ENCODE data around the gene ARL4D. TPM values are rescaled to one million over a fixed set of nuclear protein-coding genes. Genes with fewer than 3 reads are reported as not detected.

ARL4D gene, protein sequence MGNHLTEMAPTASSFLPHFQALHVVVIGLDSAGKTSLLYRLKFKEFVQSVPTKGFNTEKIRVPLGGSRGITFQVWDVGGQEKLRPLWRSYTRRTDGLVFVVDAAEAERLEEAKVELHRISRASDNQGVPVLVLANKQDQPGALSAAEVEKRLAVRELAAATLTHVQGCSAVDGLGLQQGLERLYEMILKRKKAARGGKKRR
- total RNA-seq, result 10 to 100 TPM; 17.5 to 31.1 (median 21.9) TPM

DNA sequence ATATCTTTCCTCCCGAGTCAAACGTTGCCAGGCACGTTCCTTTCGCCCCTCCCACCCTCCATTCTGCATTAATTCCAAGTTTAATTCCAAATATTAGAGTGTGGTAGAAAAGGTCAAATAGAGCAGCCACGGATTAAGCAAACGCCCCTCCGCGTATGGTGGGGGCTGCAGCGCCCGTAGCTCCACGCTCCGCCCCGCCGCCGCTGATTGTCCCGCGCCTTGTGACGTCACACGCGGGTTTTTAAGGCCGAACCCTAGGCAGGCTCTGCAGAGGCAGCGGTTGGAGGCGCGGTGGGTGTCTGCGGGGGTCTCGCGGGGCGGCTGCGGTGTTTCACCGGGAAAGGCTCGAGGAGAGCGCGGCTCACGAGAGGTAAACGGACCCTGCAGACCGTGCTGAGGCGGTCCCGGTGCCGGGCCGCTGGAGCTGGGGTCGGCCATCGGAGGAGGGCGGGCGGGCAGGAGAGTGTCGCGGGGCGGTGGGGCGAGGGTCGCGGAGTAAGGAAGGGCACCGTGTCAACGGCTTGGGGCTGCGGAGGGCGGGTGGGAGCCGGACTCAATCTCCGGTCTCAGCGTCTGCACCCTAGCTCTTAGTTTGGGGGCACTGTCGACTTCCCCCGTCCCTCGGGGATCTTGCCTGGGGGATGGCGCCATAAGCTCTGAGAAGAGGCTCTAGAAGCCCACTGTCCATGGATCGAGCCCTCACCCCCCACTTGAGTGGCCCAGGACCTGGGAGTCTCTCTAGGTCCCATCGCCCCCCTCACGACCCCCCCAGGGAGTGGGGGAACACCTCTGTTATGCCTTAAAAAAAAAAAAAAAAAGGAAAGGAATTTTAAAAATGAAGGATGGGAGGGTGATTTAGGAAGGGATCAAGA, at the start of gene ARL4D:
ARL4D (plus strand) TSS at position 270 of the 872 bp plus-strand sequence. CDS start 740 bp downstream, outside the sequence.
- WGBS, result under 1% methylated on average over 35 of the region's 64 CpGs
- Histone ChIP-seq H3K4me1 (peaks cover 20 to 60% (median 54%) of the 10 kb centered on the region in 4 donors), H3K4me3 (peak within 1 kb of the TSS; percentile 79 to 99 (median 90)), H3K27ac (replicated peaks in 1 of 4) (peak within 1 kb of the TSS; percentile 93 to 97 (median 95)), H3K27me3 (no peaks in the 10 kb centered on the region), H3K36me3 (peaks cover 0 to 6% (median 3%) of the 10 kb centered on the region in 4 donors), H3K9me3 (no peaks in the 10 kb centered on the region)
- intact Hi-C loops (cut with DNase I), result no loop called here
- TF ChIP-seq EP300 (IDR thresholded peaks at IDR 0.05) (no peak), POLR2A (IDR thresholded peaks at IDR 0.05; ENCODE audit: low read depth) (peak; percentile 80), POLR2AphosphoS5 (IDR thresholded peaks at IDR 0.05) (peak; percentile 99)
- TF ChIP-seq, protein P1, sequence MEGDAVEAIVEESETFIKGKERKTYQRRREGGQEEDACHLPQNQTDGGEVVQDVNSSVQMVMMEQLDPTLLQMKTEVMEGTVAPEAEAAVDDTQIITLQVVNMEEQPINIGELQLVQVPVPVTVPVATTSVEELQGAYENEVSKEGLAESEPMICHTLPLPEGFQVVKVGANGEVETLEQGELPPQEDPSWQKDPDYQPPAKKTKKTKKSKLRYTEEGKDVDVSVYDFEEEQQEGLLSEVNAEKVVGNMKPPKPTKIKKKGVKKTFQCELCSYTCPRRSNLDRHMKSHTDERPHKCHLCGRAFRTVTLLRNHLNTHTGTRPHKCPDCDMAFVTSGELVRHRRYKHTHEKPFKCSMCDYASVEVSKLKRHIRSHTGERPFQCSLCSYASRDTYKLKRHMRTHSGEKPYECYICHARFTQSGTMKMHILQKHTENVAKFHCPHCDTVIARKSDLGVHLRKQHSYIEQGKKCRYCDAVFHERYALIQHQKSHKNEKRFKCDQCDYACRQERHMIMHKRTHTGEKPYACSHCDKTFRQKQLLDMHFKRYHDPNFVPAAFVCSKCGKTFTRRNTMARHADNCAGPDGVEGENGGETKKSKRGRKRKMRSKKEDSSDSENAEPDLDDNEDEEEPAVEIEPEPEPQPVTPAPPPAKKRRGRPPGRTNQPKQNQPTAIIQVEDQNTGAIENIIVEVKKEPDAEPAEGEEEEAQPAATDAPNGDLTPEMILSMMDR (IDR thresholded peaks at IDR 0.05), result no peak
- DNase-seq (ENCODE audit: extremely low spot score), result peak; percentile 95

DNA sequence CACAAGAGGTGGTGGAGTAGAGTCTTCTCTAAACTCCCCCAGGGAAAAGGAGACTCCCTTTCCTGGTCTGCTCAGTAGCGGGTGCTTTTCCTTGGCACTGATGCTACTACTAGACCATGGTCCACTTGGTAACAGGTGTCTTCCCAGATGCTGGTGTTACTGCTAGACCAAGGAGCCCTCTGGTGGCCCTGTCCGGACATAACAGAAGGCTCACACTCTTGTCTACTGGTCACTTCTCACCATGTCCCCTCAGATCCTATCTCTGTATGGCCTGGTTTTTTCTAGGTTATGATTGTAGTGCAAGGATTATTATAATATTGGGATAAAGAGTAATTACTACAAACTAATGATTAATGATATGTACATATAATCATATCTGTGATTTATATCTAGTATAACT, 49.7 kb upstream of the ARL4D start:
- peaks cover 0 to 3% (median 0%) of the 10 kb centered on the region in 4 donors for H3K4me1 ChIP-seq
- intact Hi-C loops (cut with DNase I), result no loop called here

DNA sequence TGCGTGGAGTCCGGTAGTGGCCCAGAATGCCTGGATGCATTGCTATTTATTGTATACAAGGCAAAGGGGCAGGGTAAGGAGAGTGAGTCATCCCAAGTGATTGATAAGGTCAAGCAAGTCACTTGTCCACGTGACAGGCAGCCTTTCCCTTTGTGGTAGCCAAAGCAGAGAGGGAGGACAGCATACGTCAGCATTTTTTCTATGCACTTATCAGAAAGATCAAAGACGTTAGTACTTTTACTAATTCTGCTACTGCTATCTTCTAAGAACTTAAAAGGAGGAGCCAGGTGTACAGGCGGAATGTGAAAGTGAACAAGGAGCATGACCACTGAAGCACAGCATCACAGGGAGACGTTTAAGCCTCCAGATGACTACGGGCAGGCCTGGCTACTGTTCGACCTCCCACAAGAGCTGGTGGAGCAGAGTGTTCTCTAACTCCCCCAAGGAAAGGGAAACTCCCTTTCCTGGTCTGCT, 47.9 kb upstream of the ARL4D start:
- Histone ChIP-seq H3K9me3 (peaks cover 0 to 31% (median 26%) of the 10 kb centered on the region in 4 donors), H3K27ac (replicated peaks in 1 of 4) (no peak overlapping the region), H3K4me3 (no peak overlapping the region), H3K27me3 (no peaks in the 10 kb centered on the region), H3K4me1 (peaks cover 0 to 3% (median 0%) of the 10 kb centered on the region in 4 donors), H3K36me3 (peaks cover 0 to 5% (median 0%) of the 10 kb centered on the region in 4 donors)
- 91% methylated on average over 9 of the region's 9 CpGs for WGBS
- TF ChIP-seq EP300 (IDR thresholded peaks at IDR 0.05) (no peak), POLR2A (IDR thresholded peaks at IDR 0.05; ENCODE audit: low read depth) (no peak), POLR2AphosphoS5 (IDR thresholded peaks at IDR 0.05) (no peak)
- TF ChIP-seq, protein P1 (IDR thresholded peaks at IDR 0.05), result no peak
- intact Hi-C loops (cut with DNase I), result no loop called here
- DNase-seq (ENCODE audit: extremely low spot score), result no peak

More for the DNA sequence above, 49.7 kb upstream of the ARL4D start:
- Histone ChIP-seq H3K4me3 (no peak overlapping the region), H3K27ac (replicated peaks in 1 of 4) (no peak overlapping the region), H3K27me3 (no peaks in the 10 kb centered on the region), H3K9me3 (peaks cover 0 to 31% (median 26%) of the 10 kb centered on the region in 4 donors), H3K36me3 (peaks cover 0 to 5% (median 0%) of the 10 kb centered on the region in 4 donors)
- no peak for DNase-seq (ENCODE audit: extremely low spot score)
- TF ChIP-seq, protein P1 (IDR thresholded peaks at IDR 0.05), result no peak
- TF ChIP-seq POLR2A (IDR thresholded peaks at IDR 0.05; ENCODE audit: low read depth), result no peak
- no peak for TF ChIP-seq EP300 (IDR thresholded peaks at IDR 0.05)
- TF ChIP-seq POLR2AphosphoS5 (IDR thresholded peaks at IDR 0.05), result no peak
- 100% methylated on average over 1 of the region's 2 CpGs for WGBS

DNA sequence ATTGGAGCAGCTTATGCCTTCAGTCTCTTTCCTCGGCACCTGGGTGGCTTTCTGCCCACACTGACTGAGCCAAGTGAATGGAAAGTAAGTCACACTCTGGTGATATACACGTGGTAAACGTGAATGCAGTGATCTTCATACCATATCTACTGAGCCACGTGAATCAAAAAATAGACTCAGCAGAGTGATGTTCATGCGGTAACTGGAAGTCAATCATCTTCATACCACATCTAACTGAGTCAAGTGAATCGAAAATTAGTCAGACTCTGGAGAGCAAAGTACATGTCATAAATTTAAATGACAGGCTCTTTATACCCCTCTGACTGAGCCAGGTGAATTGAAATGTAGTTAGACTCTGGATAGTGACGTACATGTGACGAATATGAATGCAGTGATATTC, 47.1 kb upstream of the ARL4D start:
- no peak for DNase-seq (ENCODE audit: extremely low spot score)
- peaks cover 0 to 3% (median 0%) of the 10 kb centered on the region in 4 donors for H3K4me1 ChIP-seq
- TF ChIP-seq EP300 (IDR thresholded peaks at IDR 0.05) (no peak), POLR2A (IDR thresholded peaks at IDR 0.05; ENCODE audit: low read depth) (no peak), POLR2AphosphoS5 (IDR thresholded peaks at IDR 0.05) (no peak)
- TF ChIP-seq, protein P1 (IDR thresholded peaks at IDR 0.05), result no peak
- peaks cover 0 to 5% (median 0%) of the 10 kb centered on the region in 4 donors for H3K36me3 ChIP-seq
- no peaks in the 10 kb centered on the region for H3K27me3 ChIP-seq
- no peak overlapping the region for H3K27ac ChIP-seq (replicated peaks in 1 of 4)
- intact Hi-C loops (cut with DNase I), result no loop called here
- no peak overlapping the region for H3K4me3 ChIP-seq
- H3K9me3 ChIP-seq, result peaks cover 0 to 31% (median 26%) of the 10 kb centered on the region in 4 donors
- WGBS, result 89% methylated on average over 8 of the region's 8 CpGs
